ENCODE measurements around the gene PPP1R15A.
A peak's percentile ranks its signal among the peaks of the same experiment; 100 is the strongest.
"Not testable (repeated sequence)": the region's sequence is repeated elsewhere in the genome, so short reads cannot be mapped to it uniquely, and the experiment has no call there.

Gene PPP1R15A

GRCh38 chr19:48859711-48860572 lies 12.3 kb upstream of the PPP1R15A start:
- DNase-seq, result no peak

GRCh38 chr19:48861313-48861712 lies 10.9 kb upstream of the PPP1R15A start:
- no peak for DNase-seq

GRCh38 chr19:48862827-48863226 lies 9.4 kb upstream of the PPP1R15A start:
- DNase-seq, result no peak

- no peak for DNase-seq
These were observed 5.5 kb upstream of the PPP1R15A start for GRCh38 chr19:48866692-48867091.

GRCh38 chr19:48867123-48867745 lies 5.0 kb upstream of the PPP1R15A start:
- no peak for DNase-seq

- no peak for DNase-seq
These were observed 4.5 kb upstream of the PPP1R15A start for GRCh38 chr19:48867746-48868113.

GRCh38 chr19:48868114-48868886 lies 3.9 kb upstream of the PPP1R15A start, which contains the start of gene PLEKHA4:
Gene PLEKHA4, minus strand, starts transcription at chr19:48868617. Its CDS starts 997 bp downstream, at chr19:48867620.
- no peak for DNase-seq

GRCh38 chr19:48870048-48870447 lies 2.2 kb upstream of the PPP1R15A start:
- DNase-seq, result no peak

GRCh38 chr19:48871471-48872181 lies 595 bp upstream of the PPP1R15A start:
- not testable (repeated sequence) for DNase-seq

- peak; percentile 67 for DNase-seq
These were observed 759 bp downstream of the PPP1R15A start for GRCh38 chr19:48872884-48873475.

- DNase-seq, result no peak
These were observed 1.5 kb downstream of the PPP1R15A start for GRCh38 chr19:48873476-48874302.

- DNase-seq, result peak; percentile 40
These were observed 2.3 kb downstream of the PPP1R15A start for GRCh38 chr19:48874303-48875135.

- DNase-seq, result not testable (repeated sequence)
These were observed 4.1 kb downstream of the PPP1R15A start for GRCh38 chr19:48876043-48876981.

GRCh38 chr19:48877855-48878195 lies 5.6 kb downstream of the PPP1R15A start:
- DNase-seq, result no peak

- DNase-seq, result no peak
These were observed 6.2 kb downstream of the PPP1R15A start for GRCh38 chr19:48878196-48879024.

- no peak for DNase-seq
These were observed 6.9 kb downstream of the PPP1R15A start for GRCh38 chr19:48879025-48879637.

- DNase-seq, result not testable (repeated sequence)
These were observed 7.5 kb downstream of the PPP1R15A start for GRCh38 chr19:48879696-48880095.

Data from NCI-H345 (cell line).